Fibroblast of the aortic adventitia (primary cell): ENCODE results near the gene OGT. TPM values are rescaled to one million over a fixed set of nuclear protein-coding genes. Genes with fewer than 3 reads are reported as not detected.
"Not testable (repeated sequence)": the region's sequence is repeated elsewhere in the genome, so short reads cannot be mapped to it uniquely, and the experiment has no call there.

Source experiments
- DNase-seq: peaks from one replicate; pipeline ENCODE4 v3.0.0-alpha.2; 2010; ENCODE audit warnings: low read depth
- H3K4me3 ChIP-seq: 2 replicates; pipeline ENCODE4 v1.5.1; 2011; ENCODE audit warnings: low read depth, mild to moderate bottlenecking, control low read depth, low read length, moderate library complexity
- total RNA-seq: library from RNA; depleted of rRNA; stranded (reverse); fragments of >200 nt; gene quantifications from 2 replicates; pipeline ENCODE4 v1.2.3, GENCODE V29; 2012; ENCODE audit warnings: low replicate concordance
- TF ChIP-seq, protein P1 (sequence below): IDR thresholded peaks from 2 replicates; pipeline ENCODE4 v1.5.1; 2011; ENCODE audit warnings: mild to moderate bottlenecking, low read length, control low read depth, inconsistent platforms; ENCODE audit not compliant: insufficient read depth

Gene OGT
- total RNA-seq, 1 donor = 174 TPM

DNA sequence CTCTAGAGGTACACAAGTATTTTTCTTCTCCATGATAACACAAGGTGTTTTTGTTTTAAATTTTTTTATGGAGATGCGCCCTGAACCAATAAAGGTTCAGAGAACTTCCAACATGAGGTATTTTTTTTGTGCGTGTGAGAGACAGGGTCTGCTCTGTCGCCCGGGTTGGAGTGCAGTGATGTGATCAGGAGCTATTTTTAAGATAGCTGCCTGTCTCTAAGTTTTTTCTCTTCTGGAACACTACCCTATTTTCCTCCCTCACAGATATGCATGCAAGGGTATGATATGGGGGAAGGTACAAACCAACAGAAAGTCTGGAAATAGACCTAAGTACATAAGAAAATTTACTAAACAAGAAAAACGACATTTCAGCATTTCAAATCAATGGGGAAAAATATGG lies 48.3 kb downstream of the OGT start:
- TF ChIP-seq, protein P1, sequence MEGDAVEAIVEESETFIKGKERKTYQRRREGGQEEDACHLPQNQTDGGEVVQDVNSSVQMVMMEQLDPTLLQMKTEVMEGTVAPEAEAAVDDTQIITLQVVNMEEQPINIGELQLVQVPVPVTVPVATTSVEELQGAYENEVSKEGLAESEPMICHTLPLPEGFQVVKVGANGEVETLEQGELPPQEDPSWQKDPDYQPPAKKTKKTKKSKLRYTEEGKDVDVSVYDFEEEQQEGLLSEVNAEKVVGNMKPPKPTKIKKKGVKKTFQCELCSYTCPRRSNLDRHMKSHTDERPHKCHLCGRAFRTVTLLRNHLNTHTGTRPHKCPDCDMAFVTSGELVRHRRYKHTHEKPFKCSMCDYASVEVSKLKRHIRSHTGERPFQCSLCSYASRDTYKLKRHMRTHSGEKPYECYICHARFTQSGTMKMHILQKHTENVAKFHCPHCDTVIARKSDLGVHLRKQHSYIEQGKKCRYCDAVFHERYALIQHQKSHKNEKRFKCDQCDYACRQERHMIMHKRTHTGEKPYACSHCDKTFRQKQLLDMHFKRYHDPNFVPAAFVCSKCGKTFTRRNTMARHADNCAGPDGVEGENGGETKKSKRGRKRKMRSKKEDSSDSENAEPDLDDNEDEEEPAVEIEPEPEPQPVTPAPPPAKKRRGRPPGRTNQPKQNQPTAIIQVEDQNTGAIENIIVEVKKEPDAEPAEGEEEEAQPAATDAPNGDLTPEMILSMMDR = no peak
- DNase-seq = no peak
- no peak overlapping the region for H3K4me3 ChIP-seq

DNA sequence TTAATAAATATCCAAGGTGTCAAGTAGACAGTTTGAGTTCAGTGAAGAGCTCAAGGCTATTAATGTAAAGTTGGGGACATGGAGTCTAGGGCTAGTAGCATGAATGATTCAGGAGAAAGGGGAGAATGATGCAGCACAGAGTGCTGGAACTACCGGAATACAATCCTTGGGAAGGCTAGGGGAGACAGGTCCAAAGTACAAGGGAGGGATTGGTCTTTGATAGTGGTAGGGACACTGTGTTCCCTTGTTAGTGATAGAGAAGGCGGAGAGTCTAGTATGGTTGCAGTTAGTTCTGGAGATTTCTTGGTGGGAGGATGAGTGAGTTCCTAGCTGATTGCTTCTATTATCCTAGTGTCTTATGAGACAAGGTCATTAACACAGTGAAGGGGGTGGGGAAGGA lies 54.0 kb downstream of the OGT start:
- no peak overlapping the region for H3K4me3 ChIP-seq
- TF ChIP-seq, protein P1 = no peak
- no peak for DNase-seq

DNA sequence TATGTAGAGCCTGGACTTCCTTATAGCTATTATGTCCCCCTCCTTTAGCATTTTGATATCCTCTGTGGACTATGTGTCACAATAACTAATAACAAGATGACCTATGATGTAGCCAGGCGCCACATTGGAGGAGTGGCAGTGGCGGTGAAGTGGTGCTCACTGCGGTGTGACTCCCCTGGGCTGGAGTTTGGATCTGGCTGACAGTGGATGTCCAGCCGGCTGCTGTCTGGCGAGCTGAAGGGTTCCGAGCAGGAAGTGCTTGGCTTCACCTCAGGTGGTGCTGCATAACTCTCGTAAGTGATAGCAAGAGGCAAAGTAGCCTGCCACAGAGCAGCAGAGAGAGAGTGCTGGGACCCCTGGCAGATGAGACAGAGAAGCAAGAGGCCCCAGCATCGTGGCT lies 60.3 kb downstream of the OGT start:
- not testable (repeated sequence) for H3K4me3 ChIP-seq, DNase-seq

- TF ChIP-seq, protein P1 = no peak
- H3K4me3 ChIP-seq = no peak overlapping the region
- no peak for DNase-seq
Measured at GRCh38 chrX:71599965-71600364, 67.1 kb downstream of the OGT start.

- DNase-seq = no peak
- TF ChIP-seq, protein P1 = no peak
- no peak overlapping the region for H3K4me3 ChIP-seq
Measured at GRCh38 chrX:71603618-71604017, 70.7 kb downstream of the OGT start.

GRCh38 chrX:71604141-71604540 lies 71.2 kb downstream of the OGT start:
- TF ChIP-seq, protein P1 = no peak
- no peak overlapping the region for H3K4me3 ChIP-seq
- DNase-seq = no peak

DNA sequence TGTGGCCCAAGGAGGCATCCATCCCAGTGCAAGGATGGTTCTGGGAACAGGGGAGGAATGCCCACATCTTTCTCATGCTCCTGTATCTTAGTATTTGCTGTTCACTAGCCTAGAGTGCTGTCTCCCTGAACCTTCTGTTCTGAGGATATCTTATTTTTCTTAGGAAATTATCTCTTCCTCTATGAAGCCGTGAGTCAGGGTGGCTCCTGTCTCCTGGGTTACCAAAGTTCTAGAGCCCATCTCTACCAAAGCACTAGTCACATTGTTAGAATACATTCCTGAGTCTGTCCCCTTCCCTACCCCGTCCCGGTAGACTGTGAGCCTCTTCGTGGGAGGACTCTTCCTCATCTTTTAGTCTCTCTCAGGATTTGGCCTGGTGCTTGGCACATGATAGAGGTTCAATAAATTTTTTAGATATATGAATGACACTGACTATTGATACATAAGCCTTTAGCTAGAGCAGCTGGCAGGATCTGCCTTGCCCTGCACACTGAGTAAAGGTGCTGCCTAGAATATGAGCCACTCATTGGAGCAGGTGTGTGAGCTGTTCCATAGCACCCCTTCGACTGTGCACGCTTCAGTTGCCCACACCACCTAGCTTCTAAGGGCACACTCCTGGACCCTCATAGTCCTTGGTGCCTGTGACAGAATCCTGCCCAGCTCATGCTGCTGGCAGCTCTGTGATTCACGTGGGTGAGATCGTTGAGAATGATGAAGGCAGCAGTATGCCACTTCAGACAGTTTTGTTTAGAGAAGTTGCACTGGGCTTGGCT lies 72.1 kb downstream of the OGT start:
- TF ChIP-seq, protein P1 = no peak
- no peak overlapping the region for H3K4me3 ChIP-seq
- DNase-seq = no peak
